CD4-positive, alpha-beta T cell treated with Interleukin-17A for 4 hours (primary cell): ENCODE data around the gene PIKFYVE.
"Not testable (repeated sequence)": the region's sequence is repeated elsewhere in the genome, so short reads cannot be mapped to it uniquely, and the experiment has no call there.

Experiments used
- DNase-seq: peaks from one replicate; pipeline ENCODE4 v3.0.0-alpha.2; 2020; ENCODE audit warnings: mixed read lengths

Gene PIKFYVE

DNA sequence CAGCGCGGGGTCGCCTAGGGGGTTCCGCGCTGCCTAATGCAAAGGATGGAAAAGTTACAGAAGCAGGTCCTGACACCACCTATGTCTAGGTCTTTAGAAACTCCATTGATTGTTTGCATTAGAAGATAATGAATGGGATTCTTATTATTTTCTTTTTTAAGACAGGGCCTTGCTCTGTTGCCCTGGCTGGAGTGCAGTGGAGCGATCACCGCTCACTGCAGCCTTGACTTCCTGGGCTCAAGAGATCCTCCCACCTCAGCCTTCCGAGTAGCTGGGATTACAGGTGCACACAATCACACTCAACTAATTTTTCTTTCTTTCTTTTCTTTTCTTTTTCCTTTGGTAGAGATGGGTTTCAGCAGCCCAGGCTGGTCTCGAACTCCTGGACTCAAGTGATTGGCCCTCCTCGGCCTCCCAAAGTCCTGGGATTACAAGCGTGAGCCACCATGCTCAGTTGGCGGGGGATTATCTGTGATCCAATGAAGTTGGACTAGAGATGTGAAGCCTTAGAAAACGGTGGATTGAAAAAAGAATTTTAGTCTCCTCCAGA, 10.4 kb upstream of the PIKFYVE start:
- DNase-seq, result no peak

DNA sequence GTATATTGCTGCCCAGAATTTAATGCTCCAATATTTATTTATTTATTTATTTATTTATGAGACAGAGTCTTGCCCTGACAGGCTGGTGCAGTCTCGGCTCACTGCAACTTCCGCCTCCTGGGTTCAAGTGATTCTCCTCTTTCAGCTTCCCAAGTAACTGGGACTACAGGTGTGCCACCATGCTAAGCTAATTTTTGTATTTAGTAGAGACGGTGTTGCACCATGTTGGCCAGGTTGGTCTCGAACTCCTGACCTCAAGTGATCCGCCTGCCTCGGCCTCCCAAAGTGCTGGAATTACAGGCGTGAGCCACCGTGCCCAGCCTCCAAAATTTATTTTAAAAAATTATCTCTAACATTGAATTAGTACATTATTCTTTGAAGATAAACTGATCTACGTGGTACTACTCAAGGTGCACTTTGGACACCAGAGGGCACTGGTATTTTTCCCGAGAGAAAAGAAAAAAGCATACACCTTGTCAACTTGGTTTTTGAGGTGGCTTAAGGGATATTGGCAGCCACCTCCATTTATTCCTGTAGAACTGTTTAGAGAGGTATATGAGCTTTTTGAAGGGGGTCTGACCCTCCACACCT, 9.8 kb upstream of the PIKFYVE start:
- no peak for DNase-seq

DNA sequence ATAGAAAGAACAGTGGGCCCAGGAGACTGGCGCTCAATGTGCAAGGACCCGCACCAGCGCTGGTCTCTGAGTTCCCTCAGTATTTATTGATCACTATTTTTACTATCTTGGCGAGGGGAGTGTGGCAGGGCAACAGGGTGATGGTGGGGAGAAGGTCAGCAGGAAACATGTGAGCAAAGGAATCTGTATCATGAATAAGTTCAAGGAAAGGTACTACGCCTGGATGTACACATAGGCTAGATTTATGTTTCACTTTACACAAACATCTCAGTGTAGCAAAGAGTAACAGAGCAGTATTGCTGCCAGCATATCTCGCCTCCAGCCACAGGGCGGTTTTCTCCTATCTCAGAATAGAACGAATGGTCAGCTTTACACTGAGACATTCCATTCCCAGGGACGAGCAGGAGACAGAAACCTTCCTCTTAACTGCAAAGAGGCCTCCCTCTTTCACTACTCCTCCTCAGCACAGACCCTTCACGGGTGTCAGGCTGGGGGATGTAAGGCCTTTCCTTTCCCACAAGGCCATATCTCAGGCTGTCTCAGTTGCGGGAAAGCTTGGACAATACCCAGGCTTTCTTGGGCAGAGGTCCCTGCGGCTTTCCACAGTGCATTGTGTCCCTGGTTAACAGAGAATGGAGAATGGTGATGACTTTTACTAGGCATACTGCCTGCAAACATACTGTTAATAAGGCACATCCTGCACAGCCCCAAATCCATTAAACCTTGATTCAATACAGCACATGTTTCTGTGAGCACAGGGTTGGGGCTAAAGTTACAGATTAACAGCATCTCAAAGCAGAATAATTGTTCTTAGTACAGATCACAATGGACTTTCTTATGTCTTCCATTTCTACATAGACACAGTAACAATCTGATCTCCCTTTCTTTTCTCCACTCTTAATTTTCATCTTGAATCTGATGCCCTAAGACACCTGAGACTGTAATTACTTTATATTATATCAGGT, 8.9 kb upstream of the PIKFYVE start:
- DNase-seq, result not testable (repeated sequence)

DNA sequence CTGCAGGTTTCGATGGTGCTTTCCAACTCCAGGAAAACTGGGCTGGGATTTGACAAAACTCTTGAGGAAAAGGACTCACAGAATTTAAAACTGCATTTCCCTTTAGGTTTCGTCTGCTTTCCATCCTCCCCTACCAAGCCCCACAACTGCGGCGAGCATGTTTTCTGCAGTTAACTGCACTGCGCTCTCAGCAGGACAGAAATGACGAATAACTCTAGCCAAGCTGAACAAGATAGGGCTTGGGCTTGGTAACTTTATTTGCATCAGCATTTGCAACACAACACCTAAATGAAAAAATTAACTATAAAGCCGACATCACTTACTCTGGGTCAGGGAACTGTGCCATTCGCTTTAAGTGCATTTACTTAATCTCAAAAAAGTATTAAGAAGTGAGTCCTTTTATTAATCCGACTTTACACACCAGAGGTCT, 669 bp upstream of the PIKFYVE start:
- DNase-seq, result peak; percentile 57

DNA sequence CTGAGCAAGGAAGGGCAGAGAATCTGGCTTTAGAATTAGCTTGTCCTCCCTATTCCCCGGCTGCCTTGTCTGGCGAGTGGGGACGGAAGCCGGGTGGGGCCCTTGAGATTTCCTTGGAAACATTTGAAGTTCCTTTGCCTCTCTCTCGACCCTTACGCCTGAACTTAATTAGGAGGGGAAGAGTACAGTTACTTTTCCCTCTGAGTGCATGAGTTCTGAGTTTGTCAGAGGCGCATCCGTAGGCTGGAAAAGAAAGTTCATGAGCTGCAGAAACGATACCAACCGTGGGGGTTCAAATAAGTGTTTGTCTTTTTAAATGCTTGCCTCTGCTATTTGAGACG, 468 bp downstream of the PIKFYVE start:
- no peak for DNase-seq

DNA sequence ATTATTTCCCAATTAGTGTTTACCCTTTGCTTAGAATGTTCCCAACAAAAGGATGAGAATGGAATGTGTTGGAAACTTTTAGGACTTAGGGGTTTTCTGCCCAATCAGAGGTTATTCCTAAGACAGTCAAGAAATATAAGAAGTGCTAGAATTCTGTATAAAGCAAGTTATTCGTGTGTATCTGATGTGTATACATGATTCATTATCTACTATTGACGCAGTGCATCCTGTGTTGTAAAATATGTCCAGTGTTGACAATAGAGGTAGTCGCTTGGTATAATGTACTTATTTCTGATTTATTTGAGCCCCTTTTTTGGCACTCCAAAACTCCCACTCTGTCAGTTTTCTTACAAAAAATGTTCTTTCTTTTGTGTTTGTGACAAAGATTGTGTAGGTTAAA, 881 bp downstream of the PIKFYVE start:
- DNase-seq, result no peak

DNA sequence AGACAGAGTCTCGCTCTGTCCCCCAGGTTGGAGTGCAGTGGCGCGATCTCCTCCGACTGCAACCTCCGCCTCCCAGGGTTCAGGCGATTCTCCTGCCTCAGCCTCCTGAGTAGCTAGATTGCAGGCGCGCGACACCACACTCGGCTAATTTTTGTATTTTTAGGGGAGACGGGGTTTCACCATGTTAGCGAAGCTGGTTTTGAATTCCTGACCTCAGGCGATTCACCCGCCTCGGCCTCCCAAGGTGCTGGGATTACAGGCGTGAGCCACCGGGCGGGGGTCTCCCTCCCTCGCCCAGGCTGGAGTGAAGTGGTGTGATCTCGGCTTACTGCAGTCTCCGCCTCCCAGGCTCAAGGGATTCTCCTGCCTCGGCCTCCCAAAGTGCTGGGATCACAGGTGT, 1.5 kb downstream of the PIKFYVE start:
- not testable (repeated sequence) for DNase-seq

DNA sequence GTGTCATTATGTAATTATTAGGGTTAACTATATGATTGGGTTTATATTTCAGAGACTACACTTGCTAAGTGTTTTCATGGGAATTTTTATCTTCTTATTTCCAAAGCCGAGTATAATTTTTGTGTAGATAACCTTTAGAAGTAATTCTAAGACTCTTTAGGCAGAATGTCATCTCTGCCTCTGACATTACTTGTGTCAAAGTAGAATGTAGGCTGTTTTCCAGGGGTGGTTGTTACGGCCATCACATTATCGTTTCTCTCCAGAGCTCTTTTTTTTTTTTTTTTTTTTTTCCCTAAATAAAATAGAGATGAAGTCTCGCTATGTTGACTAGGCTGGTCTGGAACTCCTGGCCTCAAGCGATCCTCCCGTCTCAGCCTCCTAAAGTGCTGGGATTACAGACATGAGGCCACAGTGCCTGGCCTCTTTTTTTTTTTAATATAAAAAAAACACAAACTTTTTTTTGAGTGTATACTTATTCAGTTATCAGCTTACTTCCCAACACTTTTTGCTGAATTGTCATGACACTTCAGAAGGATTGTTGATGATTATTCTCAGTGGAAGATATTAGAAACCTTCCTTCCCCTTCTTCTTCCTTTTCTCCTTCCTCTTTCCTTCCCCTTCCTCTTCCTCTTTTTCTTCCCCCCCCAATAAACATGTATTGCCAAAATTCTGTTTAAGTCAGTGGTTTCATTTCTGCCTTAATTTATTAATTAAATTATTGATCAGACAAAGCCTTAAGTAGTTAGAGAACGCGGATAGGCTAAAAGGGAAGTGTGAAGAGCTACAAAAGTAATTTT, 2.3 kb downstream of the PIKFYVE start:
- no peak for DNase-seq

DNA sequence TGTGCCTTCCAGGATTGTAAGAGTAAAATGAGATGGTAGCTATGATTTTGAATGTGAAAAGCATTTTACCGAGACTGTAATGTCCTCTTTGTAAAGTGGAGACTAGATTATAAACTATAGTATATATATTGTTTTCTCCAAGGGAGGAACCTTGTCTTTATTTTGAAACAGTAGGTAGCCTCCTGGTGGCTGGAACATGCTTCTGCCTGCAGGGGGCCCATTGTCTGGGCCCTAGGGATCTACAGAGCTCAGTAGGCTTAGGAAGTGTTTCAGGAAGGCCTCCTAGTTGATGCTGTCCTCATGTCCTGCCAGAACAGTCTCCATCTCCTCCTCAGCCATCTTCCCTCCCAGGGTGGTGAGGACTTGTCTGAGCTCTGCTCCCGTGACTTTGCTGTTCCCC, 3.0 kb downstream of the PIKFYVE start:
- DNase-seq, result no peak

DNA sequence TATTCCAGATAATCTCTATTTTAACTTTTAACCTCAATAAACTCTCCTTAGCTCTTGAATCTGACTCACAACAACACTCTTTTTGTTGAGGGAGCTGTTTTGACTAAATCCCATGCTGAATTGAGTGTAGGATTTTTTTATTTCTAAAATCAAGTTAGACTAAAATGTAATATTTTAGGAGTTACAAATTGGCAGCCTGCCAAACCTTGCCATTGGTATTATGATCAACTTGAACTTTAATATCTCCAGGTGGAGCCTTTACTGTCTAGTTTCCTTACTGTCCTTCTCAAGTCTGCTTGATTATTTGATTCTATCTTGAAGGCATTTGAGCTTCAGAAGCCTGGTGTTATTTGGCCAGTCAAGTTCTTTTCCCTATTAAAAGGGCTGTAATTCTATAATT, 8.7 kb downstream of the PIKFYVE start:
- DNase-seq, result no peak

DNA sequence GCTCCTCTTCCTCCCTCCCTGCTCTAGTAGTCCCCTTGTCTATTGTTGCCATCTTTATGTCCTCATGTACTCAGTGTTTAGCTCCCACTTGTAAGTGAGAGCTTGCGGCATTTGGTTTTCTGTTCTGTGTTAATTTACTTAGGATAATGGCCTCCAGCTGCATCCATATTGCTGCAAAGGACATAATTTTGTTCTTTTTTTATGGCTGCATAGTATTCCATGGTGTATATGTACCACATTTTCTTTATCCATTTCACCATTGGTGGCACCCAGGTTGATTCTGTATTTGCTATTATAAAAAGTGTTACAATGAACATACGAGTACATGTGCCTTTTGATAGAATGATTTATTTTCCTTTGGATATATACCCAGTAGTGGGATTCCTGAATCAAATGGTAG, 12.5 kb downstream of the PIKFYVE start:
- DNase-seq, result no peak

DNA sequence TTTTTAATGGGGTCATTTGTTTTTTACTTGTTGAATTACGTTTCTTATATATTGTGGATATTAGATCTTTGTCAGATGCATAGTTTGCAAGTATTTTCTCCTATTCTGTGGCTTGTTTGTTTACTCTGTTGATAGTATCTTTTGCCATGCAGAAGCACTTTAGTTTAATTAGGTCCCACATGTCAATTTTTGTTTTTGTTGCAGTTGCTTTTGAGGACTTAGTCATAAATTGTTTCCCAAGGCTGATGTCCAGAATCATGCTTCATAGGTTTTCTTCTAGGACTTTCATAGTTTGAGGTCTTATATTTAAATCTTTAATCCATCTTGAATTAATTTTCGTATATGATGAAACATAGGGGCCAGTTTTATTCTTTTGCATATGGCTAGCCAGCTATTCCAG, 13.2 kb downstream of the PIKFYVE start:
- no peak for DNase-seq

DNA sequence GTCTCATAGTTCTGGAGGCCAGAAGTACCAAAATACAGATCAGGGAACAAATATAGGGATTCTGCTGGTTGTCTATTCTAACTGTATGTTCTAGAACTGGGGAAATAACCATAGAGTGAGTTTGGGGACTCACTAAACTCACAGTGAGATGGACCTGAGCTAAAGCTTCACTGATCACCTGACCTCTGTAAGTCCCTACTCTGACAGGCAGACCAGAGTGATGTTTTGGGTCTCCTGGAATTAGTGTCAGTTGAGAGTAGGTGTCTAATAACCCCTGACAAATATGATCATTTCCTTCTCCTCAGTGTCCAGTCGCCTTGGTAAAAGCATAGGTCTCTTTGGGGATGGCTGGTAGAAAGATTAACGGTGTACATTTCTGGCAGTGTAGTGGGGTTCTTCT, 14.2 kb downstream of the PIKFYVE start:
- no peak for DNase-seq

DNA sequence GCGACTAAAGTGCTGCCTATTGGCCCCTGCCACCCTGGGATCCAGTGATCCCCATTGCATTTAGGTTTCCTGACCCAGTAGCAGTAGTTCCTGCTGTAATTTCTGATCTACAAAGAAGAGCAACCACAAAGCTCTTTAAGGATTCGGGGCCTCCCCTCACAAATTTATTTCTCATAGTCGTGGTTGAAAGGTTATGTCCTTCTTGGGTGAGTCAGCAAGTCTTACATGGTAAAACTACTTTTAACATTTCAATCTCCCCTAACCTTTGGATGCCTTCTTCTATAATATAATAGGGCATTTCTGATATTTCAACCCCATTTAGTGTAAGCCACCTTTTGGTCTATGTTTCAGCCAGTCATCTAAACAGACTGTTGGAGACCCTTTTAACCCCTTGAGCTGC, 14.9 kb downstream of the PIKFYVE start:
- no peak for DNase-seq

DNA sequence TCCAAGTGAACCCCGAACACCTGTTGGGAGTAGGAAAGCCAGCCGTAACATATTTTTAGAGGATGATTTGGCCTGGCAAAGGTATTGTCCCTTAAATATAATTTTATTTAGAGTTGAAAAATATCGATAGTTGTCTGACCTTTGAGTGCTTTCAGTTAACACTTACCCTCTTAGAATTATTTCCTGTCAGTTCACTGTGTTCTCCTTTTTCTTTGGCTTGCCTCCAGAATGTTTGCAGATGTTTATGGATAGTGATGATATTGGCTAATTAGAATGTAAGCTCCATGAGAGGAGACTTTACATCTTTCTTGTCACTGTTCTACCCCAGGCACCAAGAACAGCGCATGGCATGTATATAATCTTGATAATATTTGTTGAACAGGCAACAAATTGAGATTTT, 19.8 kb downstream of the PIKFYVE start:
- DNase-seq, result no peak

DNA sequence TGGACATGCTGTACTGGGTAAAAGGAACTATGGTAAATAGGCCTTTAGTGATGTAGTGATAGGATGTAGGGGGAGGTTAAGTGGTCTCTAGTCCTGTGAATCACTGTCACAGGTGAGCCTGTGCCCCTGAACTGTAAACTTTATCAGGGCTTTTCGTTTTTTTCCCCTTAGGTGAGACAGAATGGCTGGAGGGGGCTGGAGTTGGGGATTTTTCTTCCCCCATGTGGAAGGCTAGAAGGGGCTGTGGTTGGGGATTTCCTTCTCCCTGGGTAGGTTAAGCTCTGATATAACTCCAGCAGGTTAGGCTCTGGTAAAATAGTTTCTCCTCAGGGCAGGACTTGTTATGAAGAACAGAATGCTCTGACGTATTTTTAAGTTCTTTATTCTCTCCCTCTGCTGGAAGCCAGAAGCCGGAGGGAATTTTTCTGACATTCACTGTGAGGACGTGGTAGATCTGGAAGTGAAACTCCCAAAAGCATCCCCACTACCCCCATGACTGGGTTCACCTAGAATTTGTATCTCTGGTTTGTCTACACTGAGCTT, 28.5 kb downstream of the PIKFYVE start:
- no peak for DNase-seq

DNA sequence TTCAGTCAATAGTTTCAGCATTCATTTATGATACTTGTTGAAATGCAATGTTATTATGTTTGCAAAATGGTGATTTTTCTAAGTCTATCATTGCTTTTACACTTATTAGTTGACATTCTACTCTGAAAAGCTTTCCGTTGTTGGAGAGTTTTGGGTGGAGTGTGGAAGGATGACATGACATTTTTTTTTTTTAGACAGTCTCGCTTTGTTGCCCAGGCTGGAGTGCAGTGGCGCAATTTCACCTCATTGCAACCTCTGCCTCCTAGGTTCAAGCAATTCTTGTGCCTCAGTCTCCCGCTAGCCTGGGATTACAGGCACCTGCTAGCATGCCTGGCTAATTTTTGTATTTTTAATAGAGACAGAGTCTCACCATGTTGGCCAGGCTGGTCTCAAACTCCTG, 29.8 kb downstream of the PIKFYVE start:
- no peak for DNase-seq

DNA sequence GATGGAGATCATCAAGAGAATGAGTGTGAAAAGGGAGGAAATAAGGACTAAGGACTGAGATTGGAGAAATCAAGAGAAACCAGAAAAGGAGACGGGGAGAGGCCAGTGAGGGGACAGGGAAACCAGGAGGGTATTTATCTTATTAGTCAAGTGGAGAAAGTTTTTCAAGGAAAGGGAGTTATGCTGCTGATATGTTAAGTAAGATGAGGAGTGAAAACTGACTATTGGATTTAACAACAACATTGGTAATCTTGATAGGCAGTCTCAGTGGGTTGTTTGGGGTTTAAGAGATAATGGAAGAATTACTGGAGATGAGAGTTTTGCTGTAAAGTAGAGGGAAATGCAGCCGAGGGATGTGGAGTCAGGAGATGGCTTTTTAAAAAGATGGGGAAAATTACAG, 30.6 kb downstream of the PIKFYVE start:
- no peak for DNase-seq

DNA sequence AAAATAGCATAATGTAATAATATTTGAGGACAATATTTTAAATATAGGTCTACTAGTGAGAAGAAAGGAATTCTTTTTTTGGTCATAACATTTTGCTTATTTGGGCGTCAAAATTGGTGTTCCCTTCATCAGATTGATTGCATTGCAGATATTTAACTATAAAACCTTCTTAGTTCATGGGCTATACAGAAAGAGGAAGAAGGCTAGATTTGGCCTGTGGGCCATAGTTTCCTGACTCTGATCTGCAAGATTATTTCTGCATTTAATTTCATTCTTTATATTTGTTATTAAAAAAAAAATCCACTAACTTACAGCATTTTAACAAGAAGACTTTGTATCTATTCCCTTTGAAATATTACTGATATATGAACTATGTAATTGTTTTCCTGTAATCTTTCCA, 31.9 kb downstream of the PIKFYVE start:
- DNase-seq, result no peak

DNA sequence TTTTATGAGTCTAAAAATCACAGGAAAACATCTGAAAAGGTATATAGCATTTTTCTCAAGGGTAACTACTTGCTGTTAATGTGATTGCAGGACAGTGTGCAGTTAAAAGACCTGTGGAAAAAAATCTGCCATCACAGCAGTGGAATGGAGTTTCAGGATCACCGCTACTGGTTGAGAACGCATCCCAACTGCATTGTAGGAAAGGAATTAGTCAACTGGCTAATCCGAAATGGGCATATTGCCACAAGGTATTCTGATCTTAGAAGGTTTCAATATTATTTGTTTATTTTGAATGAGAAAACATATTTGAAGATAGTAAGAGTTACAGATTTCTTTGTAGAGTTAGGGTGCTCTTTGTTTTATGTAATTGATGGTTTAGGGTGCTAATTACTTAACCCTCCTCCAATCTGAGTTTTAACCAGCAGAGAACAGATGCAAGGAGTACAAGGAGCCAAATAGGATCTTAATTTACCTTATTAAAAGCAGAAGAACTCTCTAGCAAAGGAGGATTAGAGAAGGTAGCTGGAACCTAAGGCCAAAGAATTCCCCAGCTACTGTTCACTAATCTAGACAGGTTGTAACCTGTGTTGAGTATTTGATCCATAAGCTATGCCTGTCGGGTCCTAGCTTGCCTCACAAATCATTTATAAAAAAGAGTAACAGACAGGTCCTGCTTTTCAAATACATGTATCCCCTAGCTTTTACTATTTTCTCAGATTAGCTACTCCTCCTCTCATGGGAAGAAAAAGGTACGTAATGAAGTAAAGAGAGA, 35.0 kb downstream of the PIKFYVE start:
- no peak for DNase-seq

DNA sequence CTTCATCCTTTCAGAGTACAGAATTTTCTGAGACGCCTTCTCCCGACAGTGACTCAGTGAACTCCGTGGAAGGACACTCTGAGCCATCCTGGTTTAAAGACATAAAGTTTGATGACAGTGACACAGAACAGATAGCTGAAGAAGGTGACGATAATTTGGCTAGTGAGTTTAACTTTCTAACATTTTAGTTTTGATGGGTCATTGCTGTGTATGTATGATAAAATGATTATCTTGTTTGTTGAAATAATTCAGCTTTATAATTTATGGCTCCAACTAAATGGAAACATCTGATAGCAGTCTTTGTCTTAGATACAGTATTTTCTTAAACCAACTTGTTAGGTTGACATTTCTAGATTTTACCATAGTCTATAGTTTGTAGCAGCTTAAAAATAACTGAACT, 38.1 kb downstream of the PIKFYVE start:
- DNase-seq, result no peak

DNA sequence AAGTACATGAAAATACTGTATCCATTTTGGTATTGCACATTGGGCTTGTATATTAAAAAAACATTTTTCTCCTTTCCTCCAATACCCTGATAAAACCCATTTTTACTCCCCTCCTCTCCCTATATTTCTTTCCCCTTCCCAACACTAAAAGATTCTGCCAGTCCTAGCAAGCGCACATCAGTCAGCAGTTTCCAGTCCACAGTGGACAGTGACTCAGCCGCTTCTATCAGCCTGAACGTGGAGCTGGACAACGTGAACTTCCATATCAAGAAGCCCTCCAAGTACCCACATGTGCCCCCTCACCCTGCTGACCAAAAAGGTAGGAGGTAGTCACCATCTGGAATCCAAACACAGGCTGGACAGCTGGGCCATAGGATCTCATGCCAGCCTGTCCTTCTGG, 38.6 kb downstream of the PIKFYVE start:
- no peak for DNase-seq
